ENCODE results near the gene INTS2.

DNA sequence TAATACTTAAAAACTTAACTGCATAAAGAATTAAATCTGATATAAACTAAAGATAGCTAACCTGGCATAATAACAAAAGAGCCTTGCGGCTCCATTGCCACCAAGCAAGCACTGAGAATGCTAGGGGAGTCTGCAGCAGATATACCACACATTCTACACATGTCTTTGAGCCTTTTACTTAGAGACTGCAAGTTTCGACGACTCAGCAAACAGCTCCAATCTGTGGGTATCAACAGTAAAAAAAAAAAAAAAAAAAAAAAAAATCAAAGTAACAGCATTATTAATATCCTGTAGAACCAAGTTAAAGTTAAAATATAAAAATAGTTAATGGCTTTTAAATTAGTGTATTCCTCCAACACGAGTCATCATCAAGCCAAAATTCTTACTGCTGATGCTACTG, 27.8 kb upstream of the INTS2 start:
- TF ChIP-seq, protein P1, sequence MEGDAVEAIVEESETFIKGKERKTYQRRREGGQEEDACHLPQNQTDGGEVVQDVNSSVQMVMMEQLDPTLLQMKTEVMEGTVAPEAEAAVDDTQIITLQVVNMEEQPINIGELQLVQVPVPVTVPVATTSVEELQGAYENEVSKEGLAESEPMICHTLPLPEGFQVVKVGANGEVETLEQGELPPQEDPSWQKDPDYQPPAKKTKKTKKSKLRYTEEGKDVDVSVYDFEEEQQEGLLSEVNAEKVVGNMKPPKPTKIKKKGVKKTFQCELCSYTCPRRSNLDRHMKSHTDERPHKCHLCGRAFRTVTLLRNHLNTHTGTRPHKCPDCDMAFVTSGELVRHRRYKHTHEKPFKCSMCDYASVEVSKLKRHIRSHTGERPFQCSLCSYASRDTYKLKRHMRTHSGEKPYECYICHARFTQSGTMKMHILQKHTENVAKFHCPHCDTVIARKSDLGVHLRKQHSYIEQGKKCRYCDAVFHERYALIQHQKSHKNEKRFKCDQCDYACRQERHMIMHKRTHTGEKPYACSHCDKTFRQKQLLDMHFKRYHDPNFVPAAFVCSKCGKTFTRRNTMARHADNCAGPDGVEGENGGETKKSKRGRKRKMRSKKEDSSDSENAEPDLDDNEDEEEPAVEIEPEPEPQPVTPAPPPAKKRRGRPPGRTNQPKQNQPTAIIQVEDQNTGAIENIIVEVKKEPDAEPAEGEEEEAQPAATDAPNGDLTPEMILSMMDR (IDR thresholded peaks at IDR 0.05), result no peak
- TF ChIP-seq EP300 (IDR thresholded peaks at IDR 0.05), result no peak

Data from suprapubic skin (tissue), 3 donors.